K562 (cell line): ENCODE results near the gene ZNF503.

ENCODE experiments used
- CHD2 ChIP-seq: IDR thresholded peaks from 2 replicates; pipeline ENCODE4 v1.6.1; 2011; ENCODE audit warnings: low read depth, low read length
- KLF6 ChIP-seq: fragments of 250-450 bp; sonication (Bioruptor Pico); IDR thresholded peaks from 2 replicates; pipeline ENCODE4 v1.4.0; 2020; ENCODE audit warnings: mild to moderate bottlenecking, moderate library complexity, borderline replicate concordance

DNA sequence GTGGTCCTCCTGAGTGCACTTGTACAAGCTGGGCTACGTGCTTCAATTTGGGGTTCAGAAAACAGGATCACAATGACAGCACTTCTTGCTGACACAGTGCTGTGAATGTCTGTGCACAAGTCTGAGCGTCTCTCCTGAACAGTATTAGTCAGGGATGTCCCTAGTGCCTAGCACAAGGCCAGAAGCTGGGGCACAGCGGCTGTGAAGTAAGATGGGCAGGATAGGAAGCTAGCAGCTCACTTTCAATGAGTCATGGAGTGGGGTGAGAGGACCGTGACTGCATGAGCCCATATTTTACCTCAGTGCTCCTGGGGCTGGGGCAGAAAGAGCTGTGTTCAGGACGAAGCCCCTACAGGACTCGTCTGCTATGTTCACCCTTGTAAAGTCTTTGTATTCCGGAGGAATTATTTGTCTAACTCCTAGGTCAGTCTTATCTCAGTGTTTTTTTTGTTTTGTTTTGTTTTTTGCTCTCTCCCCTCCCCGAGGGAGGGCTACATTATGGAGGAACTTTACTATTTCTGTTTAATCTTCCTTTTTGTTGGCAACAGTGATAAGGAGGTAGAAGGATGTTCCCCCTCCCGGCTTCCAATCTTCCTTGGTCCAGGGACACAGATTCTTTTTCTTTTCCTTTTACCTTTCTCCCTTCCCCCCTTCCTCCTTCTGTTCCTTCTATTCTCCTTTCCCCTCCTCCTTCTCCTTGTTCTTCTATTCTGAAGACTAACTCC lies 27.0 kb upstream of the ZNF503 start:
- TF ChIP-seq KLF6 (CRISPR knock-in tag) (no peak), CHD2 (no peak)
